ENCODE measurements around the gene PDCL2.

The PDCL2 gene

GRCh38 chr4:55509266-55509665 is 82.8 kb downstream of the PDCL2 start:
- H3K9me3 ChIP-seq (ENCODE audit: insufficient read depth, low read depth, low read length), result no peaks in the 10 kb centered on the region
- no peak overlapping the region for H3K4me3 ChIP-seq (ENCODE audit: low read length, poor library complexity, severe bottlenecking)
- no peak overlapping the region for H2AFZ ChIP-seq (ENCODE audit: low read length)
- no peak overlapping the region for H3K9ac ChIP-seq (ENCODE audit: low read depth, low read length, poor library complexity, severe bottlenecking)
- no peaks in the 10 kb centered on the region for H3K27me3 ChIP-seq (ENCODE audit: insufficient read depth, low read length, poor library complexity, severe bottlenecking)
- H3F3A ChIP-seq (ENCODE audit: low read depth), result no peaks in the 10 kb centered on the region; the same call in 1 of the 2 replicates
- peak overlapping the region; percentile 31 for H3K4me2 ChIP-seq (ENCODE audit: low read depth, low read length, poor library complexity, severe bottlenecking)
- TF ChIP-seq, protein P1, sequence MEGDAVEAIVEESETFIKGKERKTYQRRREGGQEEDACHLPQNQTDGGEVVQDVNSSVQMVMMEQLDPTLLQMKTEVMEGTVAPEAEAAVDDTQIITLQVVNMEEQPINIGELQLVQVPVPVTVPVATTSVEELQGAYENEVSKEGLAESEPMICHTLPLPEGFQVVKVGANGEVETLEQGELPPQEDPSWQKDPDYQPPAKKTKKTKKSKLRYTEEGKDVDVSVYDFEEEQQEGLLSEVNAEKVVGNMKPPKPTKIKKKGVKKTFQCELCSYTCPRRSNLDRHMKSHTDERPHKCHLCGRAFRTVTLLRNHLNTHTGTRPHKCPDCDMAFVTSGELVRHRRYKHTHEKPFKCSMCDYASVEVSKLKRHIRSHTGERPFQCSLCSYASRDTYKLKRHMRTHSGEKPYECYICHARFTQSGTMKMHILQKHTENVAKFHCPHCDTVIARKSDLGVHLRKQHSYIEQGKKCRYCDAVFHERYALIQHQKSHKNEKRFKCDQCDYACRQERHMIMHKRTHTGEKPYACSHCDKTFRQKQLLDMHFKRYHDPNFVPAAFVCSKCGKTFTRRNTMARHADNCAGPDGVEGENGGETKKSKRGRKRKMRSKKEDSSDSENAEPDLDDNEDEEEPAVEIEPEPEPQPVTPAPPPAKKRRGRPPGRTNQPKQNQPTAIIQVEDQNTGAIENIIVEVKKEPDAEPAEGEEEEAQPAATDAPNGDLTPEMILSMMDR (conservative IDR thresholded peaks at IDR 0.05; ENCODE audit: low read length), result no peak
- TF ChIP-seq EZH2phosphoT487 (IDR thresholded peaks at IDR 0.05; ENCODE audit: borderline replicate concordance), result no peak
- H4K20me1 ChIP-seq (ENCODE audit: insufficient read depth, low read length, poor library complexity, severe bottlenecking), result no peaks in the 10 kb centered on the region
- no peaks in the 10 kb centered on the region for H3K36me3 ChIP-seq (ENCODE audit: insufficient read depth, low read length)
- H3K79me2 ChIP-seq (ENCODE audit: insufficient read depth, low read length), result no peaks in the 10 kb centered on the region
- peaks cover 13% of the 10 kb centered on the region for H3K4me1 ChIP-seq (ENCODE audit: insufficient read depth, low read length, poor library complexity, severe bottlenecking)
- H3K9me2 ChIP-seq (replicated peaks; ENCODE audit: low read depth, low read length), result no peaks in the 10 kb centered on the region

GRCh38 chr4:55507612-55508011 is 84.4 kb downstream of the PDCL2 start:
- H3K9ac ChIP-seq (ENCODE audit: low read depth, low read length, poor library complexity, severe bottlenecking), result no peak overlapping the region
- no peaks in the 10 kb centered on the region for H3K36me3 ChIP-seq (ENCODE audit: insufficient read depth, low read length)
- H3F3A ChIP-seq (ENCODE audit: low read depth), result no peaks in the 10 kb centered on the region; the same call in 1 of the 2 replicates
- TF ChIP-seq, protein P1 (conservative IDR thresholded peaks at IDR 0.05; ENCODE audit: low read length), result no peak
- no peak for TF ChIP-seq EZH2phosphoT487 (IDR thresholded peaks at IDR 0.05; ENCODE audit: borderline replicate concordance)
- H3K9me3 ChIP-seq (ENCODE audit: insufficient read depth, low read depth, low read length), result no peaks in the 10 kb centered on the region
- no peaks in the 10 kb centered on the region for H4K20me1 ChIP-seq (ENCODE audit: insufficient read depth, low read length, poor library complexity, severe bottlenecking)
- no peaks in the 10 kb centered on the region for H3K79me2 ChIP-seq (ENCODE audit: insufficient read depth, low read length)
- peaks cover 13% of the 10 kb centered on the region for H3K4me1 ChIP-seq (ENCODE audit: insufficient read depth, low read length, poor library complexity, severe bottlenecking)
- no peak overlapping the region for H2AFZ ChIP-seq (ENCODE audit: low read length)
- H3K27me3 ChIP-seq (ENCODE audit: insufficient read depth, low read length, poor library complexity, severe bottlenecking), result no peaks in the 10 kb centered on the region
- no peak overlapping the region for H3K4me3 ChIP-seq (ENCODE audit: low read length, poor library complexity, severe bottlenecking)
- H3K4me2 ChIP-seq (ENCODE audit: low read depth, low read length, poor library complexity, severe bottlenecking), result no peak overlapping the region
- H3K9me2 ChIP-seq (replicated peaks; ENCODE audit: low read depth, low read length), result no peaks in the 10 kb centered on the region

Measured in Loucy (cell line).